ENCODE results near the gene MT1A. TPM values are rescaled to one million over a fixed set of nuclear protein-coding genes. Genes with fewer than 3 reads are reported as not detected.

The MT1A gene
- total and polyA plus RNA-seq, 2 of the 8 experiments (the other 6 are each of a cell fraction or from before 2014, with no cell fraction given), result not detected

- no peak overlapping the region for H3K9ac ChIP-seq (replicated peaks in 1 of 4; ENCODE audit: extremely low read depth in 1 of 4, low read depth in 3 of 4, low read length in 3 of 4)
- H3K27ac ChIP-seq (ENCODE audit: low read depth, low read length), result no peak overlapping the region
- no peak overlapping the region for H3K18ac ChIP-seq (ENCODE audit: extremely low read depth, low read length)
- no peaks in the 10 kb centered on the region for H3K79me1 ChIP-seq (ENCODE audit: low read depth, low read length)
- H4K5ac ChIP-seq (ENCODE audit: insufficient read length, low read depth, low read length), result no peak overlapping the region
- no peak overlapping the region for H3K4me3 ChIP-seq (ENCODE audit: extremely low read depth in 1 of 4, insufficient read depth in 2 of 4, low read depth in 3 of 4, low read length in 4 of 4)
- no peak overlapping the region for H2AFZ ChIP-seq (ENCODE audit: low read length)
- H2BK5ac ChIP-seq (ENCODE audit: low read depth, low read length), result no peak overlapping the region
- no peak overlapping the region for H2BK20ac ChIP-seq (ENCODE audit: low read length)
- no peak overlapping the region for H3K4ac ChIP-seq (replicated peaks; ENCODE audit: insufficient read length, low read depth, low read length)
- peaks cover 96 to 100% (median 100%) of the 10 kb centered on the region in 4 experiments for H3K27me3 ChIP-seq (replicated peaks in 1 of 4; ENCODE audit: control insufficient read depth in 3 of 4, extremely low read depth in 1 of 4, insufficient read depth in 3 of 4, low read length in 3 of 4)
- H3K36me3 ChIP-seq (ENCODE audit: control insufficient read depth in 2 of 4, insufficient read depth in 4 of 4, low read length in 3 of 4), result no peaks in the 10 kb centered on the region; a peak in 1 of 8 replicates
- no peak overlapping the region for H3K14ac ChIP-seq (ENCODE audit: insufficient read length)
- H3K4me1 ChIP-seq (replicated peaks in 1 of 4; ENCODE audit: control insufficient read depth in 3 of 4, insufficient read depth in 4 of 4, low read length in 3 of 4), result peaks cover 1 to 18% (median 7%) of the 10 kb centered on the region in 4 experiments
- 40% methylated on average over 7 of the region's 7 CpGs; no CpG with 5 or more reads in 1 of the 2 experiments for WGBS, 2 experiments (ENCODE audit: extremely low coverage in 1 of 2, insufficient coverage in 1 of 2, insufficient read length in 1 of 2, insufficient replicate concordance in 2 of 2, low coverage in 1 of 2, low lambda C conversion rate in 2 of 2, missing lambda C conversion rate in 1 of 2)
- ChIA-PET CTCF (ENCODE audit: partially characterized antibody) (interaction anchor here (1.0 to 1.8 kb wide), 5 partner anchors 9 to 46 kb away, joined by 3 to 7 read pairs (median 3); no protein-coding TSS in a partner anchor), POLR2A (ENCODE audit: partially characterized antibody) (interaction anchor here (0.6 to 2.2 kb wide), 6 partner anchors 10 to 40 kb away, joined by 3 to 8 read pairs (median 4); partner anchors contain the start of genes MT1G and MT1H)
- TF ChIP-seq CTCF (IDR thresholded peaks at IDR 0.05; ENCODE audit: control extremely low read depth in 1 of 3, insufficient read depth in 1 of 3, low read depth in 1 of 3, low read length in 3 of 3) (no peak), RAD21 (IDR thresholded peaks at IDR 0.05 in 1 of 2, conservative IDR thresholded peaks at IDR 0.05 in 1 of 2; ENCODE audit: low read depth in 2 of 2, low read length in 2 of 2) (no peak)
- no peak overlapping the region for H2BK120ac ChIP-seq (replicated peaks; ENCODE audit: low read depth, low read length)
- H4K20me1 ChIP-seq (replicated peaks in 1 of 2; ENCODE audit: control insufficient read depth in 1 of 2, insufficient read depth in 2 of 2, low read length in 2 of 2), result peaks cover 14 to 32% of the 10 kb centered on the region in 2 experiments
- no peak overlapping the region; the same call in 1 of the 2 replicates for H2BK12ac ChIP-seq (ENCODE audit: low read depth, low read length)
- no peak overlapping the region for H4K8ac ChIP-seq (ENCODE audit: extremely low read depth, insufficient read depth, low read length)
- no peaks in the 10 kb centered on the region for H3K79me2 ChIP-seq (ENCODE audit: control insufficient read depth in 1 of 2, insufficient read depth in 2 of 2, low read length in 2 of 2)
- no peak overlapping the region for H4K91ac ChIP-seq (replicated peaks; ENCODE audit: insufficient read length, low read length)
- no peak overlapping the region for H3K23ac ChIP-seq (ENCODE audit: insufficient read length)
- H3K23me2 ChIP-seq (ENCODE audit: low read depth, low read length), result peaks cover 9% of the 10 kb centered on the region
- FAIRE-seq, result no peak
- H3K4me2 ChIP-seq (ENCODE audit: insufficient read depth in 1 of 2, low read depth in 2 of 2, low read length in 2 of 2), result no peak overlapping the region; a peak in 1 of 4 replicates
- no peak overlapping the region for H3K56ac ChIP-seq (replicated peaks; ENCODE audit: insufficient read length, low read depth, low read length)
- DNase-seq (ENCODE audit: low read depth in 1 of 2, low spot score in 2 of 2), result no peak
- no peak overlapping the region for H2AK5ac ChIP-seq (ENCODE audit: low read depth, low read length)
- no peaks in the 10 kb centered on the region for H3K9me3 ChIP-seq (ENCODE audit: insufficient read depth in 2 of 2, low read depth in 1 of 2, low read length in 1 of 2)
- no peak overlapping the region; the same call in 1 of the 2 replicates for H2BK15ac ChIP-seq (ENCODE audit: low read length)
These were observed 4.9 kb upstream of the MT1A start for GRCh38 chr16:56633535-56633934.

All from H1 (cell line).